Nephron (organoid): ENCODE measurements around the gene CD48.
"Not testable (repeated sequence)": the region's sequence is repeated elsewhere in the genome, so short reads cannot be mapped to it uniquely, and the experiment has no call there.

Experiments
- H3K27ac Mint-ChIP-seq, 3 experiments: 2 replicates each; pipeline ENCODE4 v1.8.0; 2020; ENCODE audit warnings: mixed read lengths in 3 of 3, mild to moderate bottlenecking in 2 of 3, moderate library complexity in 1 of 3
- H3K27me3 Mint-ChIP-seq: 2 replicates; pipeline ENCODE4 v1.8.0; 2021; ENCODE audit warnings: low read depth, mild to moderate bottlenecking, moderate library complexity, mixed read lengths
- H3K36me3 Mint-ChIP-seq: 2 replicates; pipeline ENCODE4 v1.8.0; 2020; ENCODE audit warnings: low read depth, mixed read lengths
- H3K4me1 Mint-ChIP-seq: 2 replicates; pipeline ENCODE4 v1.8.0; 2020; ENCODE audit warnings: mixed read lengths
- H3K4me3 Mint-ChIP-seq, 3 experiments: 2 replicates each; pipeline ENCODE4 v1.8.0; 2020; ENCODE audit warnings: mild to moderate bottlenecking in 3 of 3, mixed read lengths in 3 of 3, moderate library complexity in 2 of 3
- H3K9me3 Mint-ChIP-seq: 2 replicates; pipeline ENCODE4 v1.8.0; 2020; ENCODE audit warnings: mixed read lengths
- CTCF ChIP-seq, 3 experiments: fragments of 200-600 bp; sonication (generic); IDR thresholded peaks; one replicate each; pipeline ENCODE4 v1.5.0; 2021; ENCODE audit warnings: antibody characterized with exemption in 3 of 3; ENCODE audit not compliant: unreplicated experiment in 3 of 3

The CD48 gene

GRCh38 chr1:160731990-160732389 is 20.4 kb upstream of the CD48 start:
- Mint-ChIP-seq H3K36me3 (no peaks in the 10 kb centered on the region), H3K27me3 (no peaks in the 10 kb centered on the region), H3K4me1 (no peaks in the 10 kb centered on the region), H3K9me3 (peaks cover 7% of the 10 kb centered on the region), H3K27ac (no peak overlapping the region), H3K4me3 (no peak overlapping the region)
- no peak for TF ChIP-seq CTCF (IDR thresholded peaks at IDR 0.05; ENCODE audit: unreplicated experiment in 3 of 3)

GRCh38 chr1:160731564-160731963 is 19.9 kb upstream of the CD48 start:
- not testable (repeated sequence) for H3K27me3 Mint-ChIP-seq, H3K4me3 Mint-ChIP-seq, H3K4me1 Mint-ChIP-seq, H3K27ac Mint-ChIP-seq, H3K9me3 Mint-ChIP-seq, H3K36me3 Mint-ChIP-seq

DNA sequence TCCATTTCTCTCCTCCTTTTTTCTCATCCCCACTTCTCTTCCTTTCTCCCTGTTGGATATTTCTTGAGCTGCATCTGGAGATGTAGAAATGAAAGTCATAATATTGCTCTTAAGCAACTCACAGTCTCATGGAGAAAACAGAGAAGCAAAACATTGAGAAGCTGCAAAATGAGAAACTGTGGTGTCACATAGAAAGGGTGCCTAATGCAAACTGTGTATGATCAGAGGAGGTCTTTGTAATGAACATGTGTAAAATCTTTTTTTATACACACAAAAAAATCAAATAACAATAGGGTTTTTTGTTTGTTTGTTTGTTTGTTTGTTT is 15.7 kb upstream of the CD48 start:
- no peaks in the 10 kb centered on the region for H3K27me3 Mint-ChIP-seq
- no peaks in the 10 kb centered on the region for H3K9me3 Mint-ChIP-seq
- no peaks in the 10 kb centered on the region for H3K4me1 Mint-ChIP-seq
- H3K27ac Mint-ChIP-seq, result no peak overlapping the region
- H3K36me3 Mint-ChIP-seq, result no peaks in the 10 kb centered on the region
- no peak for TF ChIP-seq CTCF (IDR thresholded peaks at IDR 0.05; ENCODE audit: unreplicated experiment in 3 of 3)
- H3K4me3 Mint-ChIP-seq, result no peak overlapping the region

DNA sequence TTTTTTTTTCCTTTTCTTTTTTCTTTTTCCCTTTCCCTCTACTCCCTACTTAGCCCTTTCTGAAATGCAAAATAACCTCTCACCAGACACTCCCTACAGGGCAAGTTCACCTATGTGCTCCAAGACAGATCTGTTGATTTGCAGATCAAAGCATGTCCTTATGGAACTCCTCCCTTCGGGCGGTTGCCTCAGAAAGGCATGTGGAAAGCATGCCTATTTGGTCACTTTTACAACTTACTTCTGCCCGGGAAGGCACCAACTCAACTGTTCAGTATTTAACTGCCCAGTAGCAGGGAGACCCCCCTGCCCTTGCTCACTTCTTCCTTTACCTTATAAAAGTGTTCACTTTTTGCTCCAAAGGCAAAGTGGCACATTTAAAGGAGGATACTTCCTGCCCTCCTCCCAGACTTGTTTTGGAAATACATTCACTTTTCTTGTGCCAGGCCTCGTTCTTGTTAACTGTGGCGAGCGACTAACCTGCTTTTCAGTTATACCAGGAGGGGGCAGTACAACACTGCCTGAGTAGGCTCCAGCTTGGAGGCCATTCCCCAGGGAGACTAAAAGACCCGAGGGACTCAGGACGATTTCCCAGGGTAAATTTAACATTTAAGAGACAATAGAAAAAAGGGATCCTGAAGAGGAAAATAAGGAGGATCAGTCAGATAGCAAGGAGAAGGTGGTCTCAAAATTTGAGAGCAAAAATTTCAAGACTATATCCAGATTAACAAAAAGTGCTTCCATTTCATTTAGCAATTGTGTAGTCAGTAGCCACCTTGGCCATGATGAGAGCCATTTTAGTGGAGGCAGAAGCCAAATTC is 15.1 kb upstream of the CD48 start:
- Mint-ChIP-seq H3K27me3 (no peaks in the 10 kb centered on the region), H3K36me3 (no peaks in the 10 kb centered on the region), H3K27ac (no peak overlapping the region), H3K4me3 (no peak overlapping the region), H3K4me1 (no peaks in the 10 kb centered on the region), H3K9me3 (no peaks in the 10 kb centered on the region)
- TF ChIP-seq CTCF (IDR thresholded peaks at IDR 0.05; ENCODE audit: unreplicated experiment in 3 of 3), result peak; percentile 80 to 84 (median 81)

- H3K36me3 Mint-ChIP-seq, result no peaks in the 10 kb centered on the region
- no peak for TF ChIP-seq CTCF (IDR thresholded peaks at IDR 0.05; ENCODE audit: unreplicated experiment in 3 of 3)
- H3K9me3 Mint-ChIP-seq, result no peaks in the 10 kb centered on the region
- no peak overlapping the region for H3K27ac Mint-ChIP-seq
- no peaks in the 10 kb centered on the region for H3K4me1 Mint-ChIP-seq
- H3K4me3 Mint-ChIP-seq, result no peak overlapping the region
- H3K27me3 Mint-ChIP-seq, result no peaks in the 10 kb centered on the region
These were observed 14.5 kb upstream of the CD48 start for GRCh38 chr1:160726114-160726497.

- no peaks in the 10 kb centered on the region for H3K36me3 Mint-ChIP-seq
- no peak overlapping the region for H3K27ac Mint-ChIP-seq
- no peaks in the 10 kb centered on the region for H3K27me3 Mint-ChIP-seq
- no peak overlapping the region for H3K4me3 Mint-ChIP-seq
- TF ChIP-seq CTCF (IDR thresholded peaks at IDR 0.05; ENCODE audit: unreplicated experiment in 3 of 3), result no peak
- peaks cover 3% of the 10 kb centered on the region for H3K9me3 Mint-ChIP-seq
- H3K4me1 Mint-ChIP-seq, result no peaks in the 10 kb centered on the region
These were observed 13.0 kb upstream of the CD48 start for GRCh38 chr1:160724465-160725242.
